Right renal cortex interstitium (tissue), 3 donors: ENCODE measurements around the gene USP6NL. TPM values are rescaled to one million over a fixed set of nuclear protein-coding genes. Genes with fewer than 3 reads are reported as not detected.

Experiments used
- DNase-seq, 3 donors: peaks; one replicate each; pipeline ENCODE4 v3.0.0-alpha.2; 2013; ENCODE audit warnings: low read depth in 3 of 3, low spot score in 2 of 3
- polyA plus RNA-seq, 3 donors: library from polyadenylated mRNA; unstranded; fragments of 120-200 nt; gene quantifications; one replicate each; pipeline ENCODE4 v1.2.1, GENCODE V29; 2013; ENCODE audit not compliant: insufficient read length in 3 of 3

USP6NL gene
- polyA plus RNA-seq, 3 donors, result 28.9 to 32.6 (median 29.3) TPM

GRCh38 chr10:11594589-11595394 lies 16.7 kb downstream of the USP6NL start:
- DNase-seq, result no peak

- no peak for DNase-seq
These were observed 17.8 kb downstream of the USP6NL start for GRCh38 chr10:11593612-11594011.

- no peak for DNase-seq
These were observed 21.7 kb downstream of the USP6NL start for GRCh38 chr10:11589738-11590137.

GRCh38 chr10:11588873-11589574 lies 22.4 kb downstream of the USP6NL start:
- DNase-seq, result no peak

- no peak for DNase-seq
These were observed 23.7 kb downstream of the USP6NL start for GRCh38 chr10:11587722-11588259.

GRCh38 chr10:11586170-11586569 lies 25.3 kb downstream of the USP6NL start:
- no peak for DNase-seq

GRCh38 chr10:11581213-11581612 lies 30.2 kb downstream of the USP6NL start:
- no peak for DNase-seq

- DNase-seq, result no peak
These were observed 31.6 kb downstream of the USP6NL start for GRCh38 chr10:11579885-11580284.

- no peak for DNase-seq
These were observed 32.6 kb downstream of the USP6NL start for GRCh38 chr10:11578802-11579255.

- DNase-seq, result no peak
These were observed 35.2 kb downstream of the USP6NL start for GRCh38 chr10:11576092-11576809.

GRCh38 chr10:11573497-11573896 lies 38.0 kb downstream of the USP6NL start:
- DNase-seq, result peak in 1 of 3 donors; percentile 6

GRCh38 chr10:11570751-11571150 lies 40.7 kb downstream of the USP6NL start:
- DNase-seq, result no peak

- no peak for DNase-seq
These were observed 42.0 kb downstream of the USP6NL start for GRCh38 chr10:11569471-11569870.

GRCh38 chr10:11568578-11568977 lies 42.9 kb downstream of the USP6NL start:
- no peak for DNase-seq

GRCh38 chr10:11564741-11565140 lies 46.7 kb downstream of the USP6NL start:
- no peak for DNase-seq

- DNase-seq, result no peak
These were observed 47.5 kb downstream of the USP6NL start for GRCh38 chr10:11563936-11564335.

- no peak for DNase-seq
These were observed 48.6 kb downstream of the USP6NL start for GRCh38 chr10:11562888-11563287.

GRCh38 chr10:11560076-11560709 lies 51.3 kb downstream of the USP6NL start:
- no peak for DNase-seq

GRCh38 chr10:11557967-11558366 lies 53.5 kb downstream of the USP6NL start:
- DNase-seq, result no peak

- DNase-seq, result no peak
These were observed 53.9 kb downstream of the USP6NL start for GRCh38 chr10:11557513-11557912.

GRCh38 chr10:11555556-11555955 lies 55.9 kb downstream of the USP6NL start:
- no peak for DNase-seq
